Measurements from ENCODE around the gene PANK1.

- TF ChIP-seq PPARA (CRISPR knock-in tag; IDR thresholded peaks at IDR 0.05; ENCODE audit: borderline replicate concordance) (no peak), TCF4 (CRISPR knock-in tag; IDR thresholded peaks at IDR 0.05; ENCODE audit: borderline replicate concordance) (no peak), BACH2 (CRISPR knock-in tag; IDR thresholded peaks at IDR 0.05; ENCODE audit: borderline replicate concordance) (no peak), CREB5 (CRISPR knock-in tag; IDR thresholded peaks at IDR 0.05; ENCODE audit: low read depth) (no peak), POU6F1 (CRISPR knock-in tag; IDR thresholded peaks at IDR 0.05; ENCODE audit: borderline replicate concordance, low read depth) (no peak), GLIS3 (CRISPR knock-in tag; IDR thresholded peaks at IDR 0.05) (no peak), CSDC2 (CRISPR knock-in tag; IDR thresholded peaks at IDR 0.05) (no peak), ZNF565 (CRISPR knock-in tag; conservative IDR thresholded peaks at IDR 0.05; ENCODE audit: low read depth) (no peak), ESRRG (CRISPR knock-in tag; IDR thresholded peaks at IDR 0.05) (no peak)
Measured at GRCh38 chr10:89655722-89656121, 10.7 kb upstream of the PANK1 start.

Data from SK-N-SH treated with all-trans-retinoic acid at 6 μM for 48 hours (cell line).